DOHH2 (cell line): ENCODE data around the gene ENTPD3.

ENCODE experiments used
- CTCF ChIP-seq: fragments of 200-600 bp; sonication (generic); IDR thresholded peaks from one replicate; pipeline ENCODE4 v1.5.1; 2014; ENCODE audit warnings: antibody characterized with exemption, mild to moderate bottlenecking, low read depth, low read length; ENCODE audit not compliant: poor library complexity, severe bottlenecking
- EZH2phosphoT487 ChIP-seq: fragments of 200-600 bp; sonication (generic); IDR thresholded peaks from 2 replicates; pipeline ENCODE4 v1.6.1; 2017; ENCODE audit warnings: borderline replicate concordance, mild to moderate bottlenecking, antibody characterized with exemption, low read length, moderate library complexity, mixed read lengths

- TF ChIP-seq CTCF: no peak
- no peak for TF ChIP-seq EZH2phosphoT487
Observed at GRCh38 chr3:40451551-40451950, 64.6 kb downstream of the ENTPD3 start.
